CD4-positive, alpha-beta T cell (primary cell): ENCODE data around the gene SLC2A9. TPM values are rescaled to one million over a fixed set of nuclear protein-coding genes. Genes with fewer than 3 reads are reported as not detected.

Source experiments
- ATAC-seq: fragments of 200-7000 bp; cut with Tn5 transposase; one replicate; pipeline ENCODE4 v1.10.0; 2022; ENCODE audit warnings: mild to moderate bottlenecking; ENCODE audit not compliant: poor library complexity
- CTCF ChIA-PET: fragments of 350-600 bp; sonication (Branson Sonifier 250); formaldehyde crosslinking; loops from one replicate; lab custom pipeline; 2021; ENCODE audit warnings: antibody characterized with exemption, inconsistent platforms; lab: Charles Lee
- POLR2A ChIA-PET: fragments of 350-600 bp; sonication (Branson Sonifier 250); formaldehyde crosslinking; loops from one replicate; lab custom pipeline; 2021; ENCODE audit warnings: antibody characterized with exemption, inconsistent platforms; lab: Charles Lee
- DNase-seq, 14 experiments: peaks; one replicate each; pipeline ENCODE4 v3.0.0-alpha.2; 2013 to 2020; ENCODE audit warnings: mixed read lengths in 2 of 14
- H3K27ac ChIP-seq, 2 donors: one replicate each; pipeline versions ENCODE4 v1.5.1 to v1.7.0; 2013; ENCODE audit warnings: low read length in 2 of 2, low read depth in 1 of 2, mild to moderate bottlenecking in 1 of 2
- H3K27me3 ChIP-seq, 2 experiments: 1 replicate in 1 of 2; 2 replicates in 1 of 2; pipeline versions ENCODE4 v1.6.1 to v1.7.0; 2013; ENCODE audit warnings: low read length in 2 of 2, control low read depth in 1 of 2, mild to moderate bottlenecking in 1 of 2, moderate library complexity in 1 of 2; ENCODE audit not compliant: insufficient read depth in 2 of 2, control insufficient read depth in 1 of 2
- H3K36me3 ChIP-seq: one replicate; pipeline ENCODE4 v1.6.1; 2013; ENCODE audit warnings: low read length, control low read depth; ENCODE audit not compliant: insufficient read depth
- H3K4me1 ChIP-seq: one replicate; pipeline ENCODE4 v1.6.1; 2013; ENCODE audit warnings: low read length, control low read depth; ENCODE audit not compliant: insufficient read depth
- H3K4me3 ChIP-seq: one replicate; pipeline ENCODE4 v1.5.1; 2013; ENCODE audit warnings: mild to moderate bottlenecking, low read length, moderate library complexity
- H3K9me3 ChIP-seq, 2 experiments: 1 replicate in 1 of 2; 2 replicates in 1 of 2; pipeline versions ENCODE4 v1.6.1 to v1.7.0; 2013; ENCODE audit warnings: low read length in 2 of 2, mild to moderate bottlenecking in 2 of 2, control low read depth in 1 of 2, moderate library complexity in 1 of 2; ENCODE audit not compliant: control insufficient read depth in 1 of 2, insufficient read depth in 1 of 2
- H3K27ac Mint-ChIP-seq: one replicate; pipeline ENCODE4 v1.8.0; 2020; ENCODE audit warnings: mixed read lengths
- H3K27me3 Mint-ChIP-seq: one replicate; pipeline ENCODE4 v1.8.0; 2021; ENCODE audit warnings: mixed read lengths
- H3K36me3 Mint-ChIP-seq: one replicate; pipeline ENCODE4 v1.8.0; 2021; ENCODE audit warnings: low read depth, mixed read lengths
- H3K4me1 Mint-ChIP-seq: one replicate; pipeline ENCODE4 v1.8.0; 2021; ENCODE audit warnings: low read depth, mixed read lengths
- H3K4me3 Mint-ChIP-seq: one replicate; pipeline ENCODE4 v1.8.0; 2020; ENCODE audit warnings: mild to moderate bottlenecking, mixed read lengths
- H3K9me3 Mint-ChIP-seq: one replicate; pipeline ENCODE4 v1.8.0; 2020; ENCODE audit warnings: mixed read lengths
- CTCF ChIP-seq: fragments of 200-600 bp; IDR thresholded peaks from one replicate; pipeline ENCODE4 v1.8.0; 2022; ENCODE audit warnings: antibody characterized with exemption, mild to moderate bottlenecking
- intact Hi-C, 2 experiments: fragments of 100-400 bp; cut with DNase I in 1 of 2; cut with micrococcal nuclease in 1 of 2; formaldehyde crosslinking; loops; one replicate each; pipeline versions ENCODE4 v1.15.1 to v1.9.0; 2023 to 2025; cut with DNase I, micrococcal nuclease
- total RNA-seq, 174 experiments: library from RNA in 2 of 174; stranded (reverse) in 2 of 174; gene quantifications; one replicate each; pipeline ENCODE4 v1.2.3 and lab custom pipeline; 2021 to 2026

Gene SLC2A9
- total RNA-seq, 2 experiments from 2014 or later = 2.2 to 3.6 TPM

GRCh38 chr4:9874385-9874784 lies 146.9 kb downstream of the SLC2A9 start:
- TF ChIP-seq CTCF = no peak
- no peaks in the 10 kb centered on the region for H3K4me1 Mint-ChIP-seq
- H3K36me3 Mint-ChIP-seq = no peaks in the 10 kb centered on the region
- ChIA-PET POLR2A (no interaction called here), CTCF (no interaction called here)
- Histone ChIP-seq H3K9me3 (peaks cover 0 to 4% of the 10 kb centered on the region in 2 experiments), H3K36me3 (no peaks in the 10 kb centered on the region), H3K4me1 (no peaks in the 10 kb centered on the region), H3K4me3 (no peak overlapping the region), H3K27me3 (peaks cover 0 to 2% of the 10 kb centered on the region in 2 experiments), H3K27ac (no peak overlapping the region)
- no peaks in the 10 kb centered on the region for H3K27me3 Mint-ChIP-seq
- DNase-seq (no peak), ATAC-seq (no peak)
- H3K4me3 Mint-ChIP-seq = no peak overlapping the region
- no peak overlapping the region for H3K27ac Mint-ChIP-seq
- intact Hi-C loops = no loop called here
- H3K9me3 Mint-ChIP-seq = no peaks in the 10 kb centered on the region

GRCh38 chr4:9870165-9870790 lies 151.0 kb downstream of the SLC2A9 start:
- Histone ChIP-seq H3K27ac (no peak overlapping the region), H3K36me3 (no peaks in the 10 kb centered on the region), H3K4me3 (no peak overlapping the region), H3K9me3 (peaks cover 0 to 4% of the 10 kb centered on the region in 2 experiments), H3K27me3 (peaks cover 0 to 2% of the 10 kb centered on the region in 2 experiments), H3K4me1 (no peaks in the 10 kb centered on the region)
- no peak for TF ChIP-seq CTCF
- ATAC-seq = no peak
- Mint-ChIP-seq H3K4me1 (no peaks in the 10 kb centered on the region), H3K27me3 (no peaks in the 10 kb centered on the region), H3K36me3 (no peaks in the 10 kb centered on the region), H3K9me3 (no peaks in the 10 kb centered on the region), H3K4me3 (no peak overlapping the region), H3K27ac (no peak overlapping the region)
- ChIA-PET CTCF (no interaction called here), POLR2A (no interaction called here)
- DNase-seq = no peak
- intact Hi-C loops = no loop called here

GRCh38 chr4:9867751-9868425 lies 153.4 kb downstream of the SLC2A9 start:
- TF ChIP-seq CTCF = no peak
- H3K4me3 Mint-ChIP-seq = no peak overlapping the region
- ChIA-PET POLR2A (no interaction called here), CTCF (no interaction called here)
- H3K9me3 Mint-ChIP-seq = no peaks in the 10 kb centered on the region
- no peaks in the 10 kb centered on the region for H3K4me1 Mint-ChIP-seq
- H3K27ac Mint-ChIP-seq = no peak overlapping the region
- Histone ChIP-seq H3K27me3 (peaks cover 0 to 2% of the 10 kb centered on the region in 2 experiments), H3K36me3 (no peaks in the 10 kb centered on the region), H3K4me3 (no peak overlapping the region), H3K9me3 (peaks cover 0 to 4% of the 10 kb centered on the region in 2 experiments), H3K4me1 (no peaks in the 10 kb centered on the region), H3K27ac (no peak overlapping the region)
- H3K36me3 Mint-ChIP-seq = no peaks in the 10 kb centered on the region
- ATAC-seq = no peak
- intact Hi-C loops = no loop called here
- no peaks in the 10 kb centered on the region for H3K27me3 Mint-ChIP-seq
- DNase-seq = no peak
